ENCODE measurements around the gene TMED1. TPM values are rescaled to one million over a fixed set of nuclear protein-coding genes. Genes with fewer than 3 reads are reported as not detected.
A peak's percentile ranks its signal among the peaks of the same experiment; 100 is the strongest.

TMED1 gene
- total and polyA plus RNA-seq, 9 of the 15 experiments (the other 6 are each of a cell fraction or from before 2014, with no cell fraction given), result 0.86 to 30.2 (median 23.5) TPM

GRCh38 chr19:10812902-10813404 lies 23.1 kb downstream of the TMED1 start (continued):
- peak; percentile 81 for TF ChIP-seq CREB3 (tag; conservative IDR thresholded peaks at IDR 0.05; ENCODE audit: low read depth)
- peak; percentile 83 for TF ChIP-seq JUND (IDR thresholded peaks at IDR 0.05; ENCODE audit: borderline replicate concordance, low read depth, low read length)
- TF ChIP-seq JUND (tag; IDR thresholded peaks at IDR 0.05; ENCODE audit: borderline replicate concordance, low read depth, low read length), result peak; percentile 74; the same call in 2 of the 3 replicates
- no peak for TF ChIP-seq NR2C2 (CRISPR knock-in tag; IDR thresholded peaks at IDR 0.05)
- peak; percentile 26; the same call in 1 of the 2 replicates for TF ChIP-seq NR2C2 (tag; IDR thresholded peaks at IDR 0.05)
- no peak for TF ChIP-seq ZNF224 (CRISPR knock-in tag; IDR thresholded peaks at IDR 0.05)
- TF ChIP-seq HDAC6 (IDR thresholded peaks at IDR 0.05; ENCODE audit: low read depth, low read length), result no peak
- no peak for TF ChIP-seq CHAMP1 (IDR thresholded peaks at IDR 0.05)
- no peak for TF ChIP-seq RBM15 (IDR thresholded peaks at IDR 0.05; ENCODE audit: insufficient read depth, low read length)
- TF ChIP-seq EGR1 (conservative IDR thresholded peaks at IDR 0.05), result peak; percentile 18; the same call in 1 of the 2 replicates
- 0 out of 4 replicates have a peak, but pooled peaks of 1 of the 2 experiments have one; percentile 33 for TF ChIP-seq MNT (conservative IDR thresholded peaks at IDR 0.05)
- TF ChIP-seq SMAD2 (IDR thresholded peaks at IDR 0.05; ENCODE audit: low read depth, low read length), result no peak
- 0 out of 2 replicates have a peak, but pooled peaks have one; percentile 19 for TF ChIP-seq ESRRA (IDR thresholded peaks at IDR 0.05; ENCODE audit: borderline replicate concordance, low read depth)
- no peak for TF ChIP-seq TRIM28 (IDR thresholded peaks at IDR 0.05)
- TF ChIP-seq RFX1 (IDR thresholded peaks at IDR 0.05), result no peak
- peak; percentile 70 for TF ChIP-seq ATF3 (IDR thresholded peaks at IDR 0.05)
- TF ChIP-seq ATF3 (CRISPR knock-in tag; conservative IDR thresholded peaks at IDR 0.05), result no peak
- 0 out of 2 replicates have a peak, but pooled peaks have one; percentile 60 for TF ChIP-seq SMARCE1 (IDR thresholded peaks at IDR 0.05)
- TF ChIP-seq E2F8 (IDR thresholded peaks at IDR 0.05; ENCODE audit: low read depth, partially characterized antibody), result peak; percentile 24
- peak; percentile 51; the same call in 1 of the 2 replicates for TF ChIP-seq SOX6 (IDR thresholded peaks at IDR 0.05)
- TF ChIP-seq EZH2 (IDR thresholded peaks at IDR 0.05; ENCODE audit: borderline replicate concordance, low read depth, low read length), result no peak

Data from K562 (cell line).